ENCODE data around the gene KIAA0040.

Gene KIAA0040

GRCh38 chr1:175171036-175171913 lies 21.3 kb downstream of the KIAA0040 start:
- DNase-seq (ENCODE audit: low spot score) = no peak

GRCh38 chr1:175169286-175170018 lies 23.1 kb downstream of the KIAA0040 start:
- DNase-seq (ENCODE audit: low spot score) = peak; percentile 73

- DNase-seq (ENCODE audit: low spot score) = no peak
Observed at GRCh38 chr1:175168782-175169181, 23.8 kb downstream of the KIAA0040 start.

GRCh38 chr1:175167861-175168260 lies 24.7 kb downstream of the KIAA0040 start:
- DNase-seq (ENCODE audit: low spot score) = no peak

- DNase-seq (ENCODE audit: low spot score) = no peak
Observed at GRCh38 chr1:175166746-175167145, 25.8 kb downstream of the KIAA0040 start.

GRCh38 chr1:175164751-175165150 lies 27.8 kb downstream of the KIAA0040 start:
- no peak for DNase-seq (ENCODE audit: low spot score)

GRCh38 chr1:175163702-175164101 lies 28.9 kb downstream of the KIAA0040 start:
- DNase-seq (ENCODE audit: low spot score) = no peak

- DNase-seq (ENCODE audit: low spot score) = no peak
Observed at GRCh38 chr1:175162955-175163354, 29.6 kb downstream of the KIAA0040 start.

- peak; percentile 39 for DNase-seq (ENCODE audit: low spot score)
Observed at GRCh38 chr1:175158170-175158591, 34.4 kb downstream of the KIAA0040 start.

- no peak for DNase-seq (ENCODE audit: low spot score)
Observed at GRCh38 chr1:175157200-175157599, 35.4 kb downstream of the KIAA0040 start.

- no peak for DNase-seq (ENCODE audit: low spot score)
Observed at GRCh38 chr1:175155936-175156335, 36.6 kb downstream of the KIAA0040 start.

- DNase-seq (ENCODE audit: low spot score) = no peak
Observed at GRCh38 chr1:175155473-175155856, 37.1 kb downstream of the KIAA0040 start.

- peak; percentile 57 for DNase-seq (ENCODE audit: low spot score)
Observed at GRCh38 chr1:175154629-175155472, 37.7 kb downstream of the KIAA0040 start.

- DNase-seq (ENCODE audit: low spot score) = peak; percentile 43
Observed at GRCh38 chr1:175152006-175152652, 40.4 kb downstream of the KIAA0040 start.

GRCh38 chr1:175150596-175151319 lies 41.8 kb downstream of the KIAA0040 start:
- peak; percentile 68 for DNase-seq (ENCODE audit: low spot score)

- DNase-seq (ENCODE audit: low spot score) = no peak
Observed at GRCh38 chr1:175148068-175148467, 44.5 kb downstream of the KIAA0040 start.

GRCh38 chr1:175147569-175147968 lies 45.0 kb downstream of the KIAA0040 start:
- no peak for DNase-seq (ENCODE audit: low spot score)

GRCh38 chr1:175146529-175147213 lies 45.9 kb downstream of the KIAA0040 start:
- DNase-seq (ENCODE audit: low spot score) = peak; percentile 60

- no peak for DNase-seq (ENCODE audit: low spot score)
Observed at GRCh38 chr1:175145899-175146528, 46.6 kb downstream of the KIAA0040 start.

- DNase-seq (ENCODE audit: low spot score) = no peak
Observed at GRCh38 chr1:175138579-175138978, 54.0 kb downstream of the KIAA0040 start.
